GM15510 (cell line): ENCODE data around the gene HDDC3.

Experiments
- POLR2A ChIP-seq: IDR thresholded peaks from 3 replicates; pipeline ENCODE4 v1.6.1; 2011; ENCODE audit warnings: borderline replicate concordance; ENCODE audit not compliant: insufficient read length; ENCODE audit errors: extremely low read depth

The HDDC3 gene

GRCh38 chr15:90957031-90957790, 24.9 kb upstream of the HDDC3 start:
- TF ChIP-seq POLR2A = no peak

- no peak for TF ChIP-seq POLR2A
Measured at GRCh38 chr15:90956274-90957030, 24.1 kb upstream of the HDDC3 start.

- no peak for TF ChIP-seq POLR2A
Measured at GRCh38 chr15:90955624-90956273, 23.4 kb upstream of the HDDC3 start.

- TF ChIP-seq POLR2A = peak; percentile 83
Measured at GRCh38 chr15:90954712-90955623, 22.6 kb upstream of the HDDC3 start, which contains the start of gene RCCD1. TSS of gene RCCD1 (plus strand) at chr15:90954884. CDS start at chr15:90956735, 1,851 bp downstream.

GRCh38 chr15:90953947-90954711, 21.8 kb upstream of the HDDC3 start:
- TF ChIP-seq POLR2A = no peak

- TF ChIP-seq POLR2A = no peak
Measured at GRCh38 chr15:90952901-90953677, 20.7 kb upstream of the HDDC3 start.

GRCh38 chr15:90950676-90951075, 18.3 kb upstream of the HDDC3 start:
- TF ChIP-seq POLR2A = no peak

- no peak for TF ChIP-seq POLR2A
Measured at GRCh38 chr15:90949979-90950675, 17.8 kb upstream of the HDDC3 start.

- TF ChIP-seq POLR2A = no peak
Measured at GRCh38 chr15:90948506-90948905, 16.2 kb upstream of the HDDC3 start.

- no peak for TF ChIP-seq POLR2A
Measured at GRCh38 chr15:90947577-90948357, 15.4 kb upstream of the HDDC3 start.

- no peak for TF ChIP-seq POLR2A
Measured at GRCh38 chr15:90946941-90947576, 14.7 kb upstream of the HDDC3 start.

GRCh38 chr15:90946538-90946937, 14.2 kb upstream of the HDDC3 start:
- no peak for TF ChIP-seq POLR2A

GRCh38 chr15:90945091-90945490, 12.7 kb upstream of the HDDC3 start:
- TF ChIP-seq POLR2A = no peak
